ENCODE measurements around the gene HK1.
"Not testable (repeated sequence)": the region's sequence is repeated elsewhere in the genome, so short reads cannot be mapped to it uniquely, and the experiment has no call there.

HK1 gene

GRCh38 chr10:69278446-69278963, at the start of gene HK1:
Gene HK1 (plus strand): TSS chr10:69278496.
- no peak for DNase-seq

GRCh38 chr10:69229616-69229916, 48.7 kb upstream of the HK1 start:
- no peak for DNase-seq

GRCh38 chr10:69230128-69230527, 48.2 kb upstream of the HK1 start:
- DNase-seq: no peak

- no peak for DNase-seq
Measured at GRCh38 chr10:69232252-69232651, 46.0 kb upstream of the HK1 start.

- peak; percentile 34 for DNase-seq
Measured at GRCh38 chr10:69232736-69233480, 45.4 kb upstream of the HK1 start.

GRCh38 chr10:69234447-69234846, 43.8 kb upstream of the HK1 start:
- DNase-seq: no peak

GRCh38 chr10:69237528-69238159, 40.7 kb upstream of the HK1 start:
- DNase-seq: peak; percentile 85

- no peak for DNase-seq
Measured at GRCh38 chr10:69239136-69239535, 39.2 kb upstream of the HK1 start.

GRCh38 chr10:69239816-69240434, 38.4 kb upstream of the HK1 start:
- no peak for DNase-seq

- DNase-seq: no peak
Measured at GRCh38 chr10:69240455-69240854, 37.8 kb upstream of the HK1 start.

GRCh38 chr10:69241575-69241974, 36.7 kb upstream of the HK1 start:
- no peak for DNase-seq

- DNase-seq: no peak
Measured at GRCh38 chr10:69242040-69242851, 36.0 kb upstream of the HK1 start.

GRCh38 chr10:69242852-69243212, 35.5 kb upstream of the HK1 start:
- no peak for DNase-seq

GRCh38 chr10:69243817-69244216, 34.5 kb upstream of the HK1 start:
- DNase-seq: no peak

- DNase-seq: no peak
Measured at GRCh38 chr10:69246036-69246435, 32.3 kb upstream of the HK1 start.

- DNase-seq: no peak
Measured at GRCh38 chr10:69246581-69247312, 31.5 kb upstream of the HK1 start.

GRCh38 chr10:69247313-69247710, 31.0 kb upstream of the HK1 start:
- DNase-seq: no peak

GRCh38 chr10:69248117-69248730, 30.1 kb upstream of the HK1 start:
- DNase-seq: no peak

- DNase-seq: no peak
Measured at GRCh38 chr10:69250041-69250440, 28.3 kb upstream of the HK1 start.

- not testable (repeated sequence) for DNase-seq
Measured at GRCh38 chr10:69251417-69251816, 26.9 kb upstream of the HK1 start.

GRCh38 chr10:69253171-69253570, 25.1 kb upstream of the HK1 start:
- no peak for DNase-seq

GRCh38 chr10:69254877-69255276, 23.4 kb upstream of the HK1 start:
- DNase-seq: no peak

Measured in activated naive CD4-positive, alpha-beta T cell treated with anti-CD3 and anti-CD28 coated beads, Interleukin-2, amount 50 U/mL, for 16 hours (primary cell).